HG03045 (cell line): ENCODE data around the gene NFIA.

Experiments
- ATAC-seq: cut with Tn5 transposase; IDR thresholded peaks from one replicate; pipeline ENCODE4 v1.9.1; 2021; ENCODE audit warnings: mild to moderate bottlenecking, moderate library complexity; ENCODE audit not compliant: unreplicated experiment

NFIA gene

GRCh38 chr1:61098906-61099437 lies 16.6 kb downstream of the NFIA start:
- ATAC-seq, result no peak

GRCh38 chr1:61100578-61100977 lies 18.2 kb downstream of the NFIA start:
- ATAC-seq, result no peak

- ATAC-seq, result no peak
Observed at GRCh38 chr1:61101536-61101935, 19.2 kb downstream of the NFIA start.

- ATAC-seq, result no peak
Observed at GRCh38 chr1:61102041-61102440, 19.7 kb downstream of the NFIA start.

GRCh38 chr1:61102621-61103020 lies 20.3 kb downstream of the NFIA start:
- ATAC-seq, result no peak

GRCh38 chr1:61104220-61104671 lies 21.9 kb downstream of the NFIA start:
- ATAC-seq, result no peak

DNA sequence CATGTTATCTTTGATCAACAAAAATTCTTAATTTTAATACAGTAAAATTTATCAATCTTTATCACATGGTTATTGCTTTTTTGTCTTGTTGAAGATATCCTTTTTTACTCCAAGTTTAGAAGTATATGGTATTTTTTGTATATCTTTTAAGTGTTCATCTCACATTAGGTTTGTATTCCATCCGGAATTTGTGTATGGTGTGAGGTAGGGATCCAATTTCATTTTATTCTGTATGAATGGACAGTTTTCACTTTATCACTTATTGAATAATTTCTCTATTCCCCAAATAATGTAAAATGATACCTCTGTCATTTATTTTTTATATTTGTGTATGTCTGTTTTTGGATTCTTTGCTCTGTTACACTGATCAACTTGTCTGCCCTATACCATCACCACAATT lies 25.3 kb downstream of the NFIA start:
- ATAC-seq, result no peak

GRCh38 chr1:61109158-61109557 lies 26.8 kb downstream of the NFIA start:
- no peak for ATAC-seq

GRCh38 chr1:61109910-61110309 lies 27.5 kb downstream of the NFIA start:
- no peak for ATAC-seq

DNA sequence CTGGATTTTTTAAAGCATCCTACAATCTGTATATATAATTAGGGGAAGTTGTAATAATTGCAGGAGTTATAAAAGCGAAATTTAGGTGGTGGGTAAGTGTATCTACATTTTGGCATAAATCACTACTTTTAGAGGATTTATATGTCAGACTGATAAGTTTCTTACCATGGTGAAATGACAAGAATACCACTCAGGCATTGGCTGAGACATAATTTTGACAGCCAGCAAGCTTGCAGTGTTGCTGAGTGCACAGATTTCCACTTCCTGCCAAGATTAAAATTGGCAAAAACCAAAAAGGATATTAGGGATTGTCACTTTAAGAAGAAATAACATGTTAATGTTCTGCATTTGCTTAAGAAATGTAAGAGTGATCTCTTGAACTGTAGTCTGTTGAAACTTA lies 28.2 kb downstream of the NFIA start:
- ATAC-seq, result no peak

GRCh38 chr1:61111084-61112004 lies 29.0 kb downstream of the NFIA start:
- ATAC-seq, result no peak

GRCh38 chr1:61114178-61114870 lies 32.0 kb downstream of the NFIA start:
- no peak for ATAC-seq

DNA sequence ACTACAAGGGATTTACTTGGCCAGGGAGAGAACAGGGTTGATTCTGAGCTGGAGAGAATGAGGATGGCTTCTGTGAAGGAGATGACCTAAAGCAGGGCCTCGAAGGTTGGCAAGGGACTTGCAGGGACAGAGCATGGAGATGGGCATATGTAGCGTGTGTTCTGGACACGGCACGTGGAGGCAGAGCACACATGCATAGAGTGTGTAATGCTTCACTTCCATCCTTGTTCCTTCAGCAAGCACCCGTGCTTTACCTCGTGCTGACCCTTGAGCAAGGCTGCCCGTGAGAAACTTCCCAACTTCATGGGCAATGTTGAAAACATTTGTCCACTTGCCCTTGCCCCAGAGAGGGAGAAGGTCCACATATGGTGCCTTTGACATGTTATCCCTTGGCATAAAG lies 33.1 kb downstream of the NFIA start:
- no peak for ATAC-seq

GRCh38 chr1:61116421-61116820 lies 34.1 kb downstream of the NFIA start:
- ATAC-seq, result no peak

DNA sequence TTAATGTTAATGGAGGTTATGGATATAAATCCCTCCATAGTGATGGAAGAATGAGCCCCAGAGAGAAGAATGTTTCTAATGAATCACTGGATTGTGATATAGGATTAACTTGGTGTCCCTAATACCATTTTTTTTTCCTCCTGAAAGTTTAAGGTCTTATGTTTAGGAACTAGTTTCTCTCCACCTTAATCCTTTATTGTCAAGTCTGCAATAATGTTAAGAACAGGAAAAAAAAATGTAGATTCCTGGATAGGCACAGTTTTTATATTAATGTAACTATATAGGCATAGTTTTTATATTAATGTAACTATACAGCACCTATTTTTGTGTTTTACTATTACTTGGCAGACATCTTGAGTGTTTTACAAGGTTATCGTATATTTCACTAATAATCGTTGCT lies 34.9 kb downstream of the NFIA start:
- ATAC-seq, result no peak

- no peak for ATAC-seq
Observed at GRCh38 chr1:61119085-61119484, 36.7 kb downstream of the NFIA start.

DNA sequence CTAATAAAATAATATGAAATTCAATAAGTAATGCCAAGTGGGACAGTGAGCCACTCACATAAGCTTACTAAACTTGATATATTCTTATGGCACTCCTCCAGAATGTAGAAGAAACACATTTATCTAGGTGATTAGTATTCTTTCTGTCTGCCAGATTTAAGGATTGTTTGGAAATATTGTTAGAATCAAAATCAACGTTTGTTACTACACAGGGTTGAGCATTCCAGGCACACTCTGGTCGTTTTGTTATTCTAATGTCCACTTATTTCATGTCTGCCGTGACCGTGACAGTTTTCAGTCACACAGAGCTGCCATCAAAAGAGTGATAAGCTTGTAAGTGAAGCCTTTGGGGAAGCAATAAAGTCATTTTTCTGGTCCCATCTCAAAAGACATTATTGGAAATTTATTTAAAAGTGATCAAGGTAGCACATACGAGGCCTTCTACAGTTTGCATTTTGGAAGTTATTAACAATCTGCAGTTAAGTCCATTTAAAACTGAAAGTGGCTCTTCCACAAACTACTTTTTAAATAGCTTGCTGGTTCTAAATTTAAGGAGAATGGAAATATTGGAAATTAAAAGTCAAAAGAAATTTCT lies 38.0 kb downstream of the NFIA start:
- ATAC-seq, result no peak

DNA sequence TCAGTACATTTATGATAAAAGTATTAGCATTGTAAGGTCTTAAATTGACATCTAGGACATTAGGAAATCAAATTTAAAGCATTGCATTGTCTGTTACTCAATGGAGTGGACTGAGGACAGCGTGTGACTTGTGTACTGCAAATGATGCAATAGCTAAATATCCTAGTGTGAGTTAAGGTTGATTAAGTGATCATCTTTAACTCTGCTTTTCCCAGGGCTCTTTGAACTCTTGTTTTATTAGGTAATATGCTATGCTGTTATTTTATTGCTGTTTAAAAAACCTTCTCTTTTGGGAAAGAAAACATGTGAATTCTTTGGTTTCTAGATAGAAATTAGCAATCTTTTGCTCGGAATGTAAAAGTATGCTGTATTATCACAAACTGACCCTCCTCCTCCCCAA lies 38.6 kb downstream of the NFIA start:
- no peak for ATAC-seq

DNA sequence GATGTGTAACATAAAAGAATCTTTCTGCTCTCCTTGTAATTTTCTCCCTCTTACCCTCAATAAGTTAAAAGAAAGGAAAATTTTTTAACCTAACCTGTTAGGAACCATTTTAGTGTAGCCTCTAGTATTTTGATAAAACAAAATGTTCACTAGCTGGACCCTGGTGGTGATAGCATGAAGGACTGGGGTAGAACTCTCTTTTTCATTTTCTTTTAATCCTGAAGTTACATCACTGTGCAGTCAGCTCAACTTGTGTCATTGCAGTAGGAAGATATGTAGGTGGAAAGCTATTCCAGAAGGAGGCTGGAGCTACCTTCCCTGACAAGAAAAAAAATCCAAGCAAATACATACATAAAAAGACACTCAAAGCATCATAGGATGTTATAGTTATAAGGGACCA lies 39.3 kb downstream of the NFIA start:
- no peak for ATAC-seq

GRCh38 chr1:61122389-61122788 lies 40.0 kb downstream of the NFIA start:
- no peak for ATAC-seq

DNA sequence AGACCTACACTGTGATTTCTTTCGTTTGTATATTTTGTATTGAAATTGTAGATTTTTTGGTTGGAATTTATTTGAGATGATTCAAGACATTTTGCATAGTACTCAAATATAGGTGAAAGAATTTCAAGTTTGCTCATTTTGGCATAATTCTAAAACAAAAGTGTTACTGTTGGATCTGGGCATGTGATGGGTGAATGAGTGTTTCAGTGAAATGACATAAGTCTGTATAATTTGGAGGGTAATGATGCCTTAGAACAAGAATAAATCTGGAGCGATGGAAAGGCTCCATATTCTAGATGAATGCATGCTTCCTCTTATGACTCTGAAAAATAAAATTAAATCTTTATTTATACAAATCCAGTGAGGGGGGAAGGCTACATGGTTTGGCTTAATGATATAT lies 41.0 kb downstream of the NFIA start:
- no peak for ATAC-seq

- no peak for ATAC-seq
Observed at GRCh38 chr1:61124078-61124477, 41.7 kb downstream of the NFIA start.
